NCI-H1694 (cell line): ENCODE data around the gene TEX11.
A peak's percentile ranks its signal among the peaks of the same experiment; 100 is the strongest.
"Not testable (repeated sequence)": the region's sequence is repeated elsewhere in the genome, so short reads cannot be mapped to it uniquely, and the experiment has no call there.

Experiments used
- DNase-seq: peaks from one replicate; lab custom pipeline; 2025; lab: John Stamatoyannopoulos, UW

The TEX11 gene

DNA sequence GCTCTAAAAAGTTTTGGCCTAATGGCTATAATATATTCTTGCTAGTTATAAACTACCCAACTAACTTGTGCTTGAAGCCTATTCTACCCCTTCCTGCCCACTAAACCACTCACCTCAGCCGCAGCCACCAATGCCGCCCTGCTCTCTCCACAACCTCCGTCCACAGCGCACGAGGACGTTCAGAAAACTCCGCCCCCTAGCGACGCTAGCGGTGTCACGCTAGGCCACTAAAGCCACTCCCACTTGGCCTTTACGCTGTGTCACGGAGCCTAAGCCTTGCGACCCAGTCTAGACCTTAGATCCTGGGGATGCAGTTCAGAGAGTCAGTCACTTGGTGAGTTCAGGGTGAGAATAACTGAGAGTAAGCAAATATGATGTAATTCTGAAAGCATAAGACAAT lies at the start of gene TEX11:
Gene TEX11, minus strand, starts transcription at position 171 of the 400 bp plus-strand sequence. CDS start 922 bp downstream, outside the sequence.
- no peak for DNase-seq

GRCh38 chrX:70954871-70955270 lies 46.4 kb upstream of the TEX11 start:
- no peak for DNase-seq

GRCh38 chrX:70924294-70924911 lies 15.9 kb upstream of the TEX11 start:
- no peak for DNase-seq

DNA sequence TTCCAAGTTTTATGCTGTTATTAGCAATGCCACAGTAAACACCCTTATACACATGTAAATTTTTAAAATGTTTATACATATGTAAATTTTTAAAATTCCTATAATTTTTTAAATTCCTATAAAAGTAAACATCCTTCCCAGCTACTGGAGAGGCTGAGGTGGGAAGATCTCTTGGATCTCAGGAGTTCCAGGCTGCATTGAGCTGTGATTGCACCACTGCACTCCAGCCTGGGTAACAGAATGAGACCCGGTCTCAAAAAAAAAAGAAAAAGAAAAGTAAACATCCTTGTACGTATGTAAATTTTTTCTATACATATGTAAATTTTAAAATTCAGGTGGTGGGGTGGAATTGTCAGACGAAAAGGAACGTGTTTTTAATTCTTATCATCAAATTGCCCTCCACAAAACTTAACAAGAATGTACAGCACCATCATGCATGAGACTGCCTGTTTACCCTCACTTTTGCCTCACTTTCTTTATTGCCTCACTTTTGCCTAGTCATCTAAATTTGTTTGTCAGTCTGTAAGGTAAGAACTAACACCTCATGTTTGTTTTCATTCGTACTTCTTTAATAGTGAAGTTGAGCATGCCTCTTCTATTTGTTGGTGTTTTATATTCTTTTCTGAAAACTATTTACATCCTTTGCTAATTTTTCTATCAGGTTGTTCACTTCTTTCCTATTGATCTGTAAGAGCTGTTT lies 14.4 kb upstream of the TEX11 start:
- no peak for DNase-seq

GRCh38 chrX:70921709-70922352 lies 13.3 kb upstream of the TEX11 start:
- no peak for DNase-seq

DNA sequence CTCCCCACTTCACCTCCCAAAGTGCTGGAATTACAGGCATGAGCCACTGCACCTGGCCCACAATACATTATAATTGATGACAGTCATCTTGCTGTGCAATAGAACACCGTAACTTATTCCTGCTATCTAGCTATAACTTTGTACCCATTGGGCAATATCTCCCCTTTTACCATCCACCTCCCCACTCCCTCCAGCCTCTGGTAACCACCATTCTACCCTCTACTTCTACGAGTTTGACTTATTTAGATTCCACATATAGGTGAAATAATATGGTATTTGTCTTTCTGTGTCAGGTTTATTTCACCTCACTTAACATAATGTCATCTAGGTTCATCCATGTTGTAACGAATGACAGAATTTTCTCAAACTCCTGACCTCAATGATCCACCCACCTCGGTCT lies 8.2 kb upstream of the TEX11 start:
- DNase-seq = no peak

GRCh38 chrX:70907900-70908299 lies 611 bp downstream of the TEX11 start:
- no peak for DNase-seq

- no peak for DNase-seq
Observed at GRCh38 chrX:70901465-70901864, 7.0 kb downstream of the TEX11 start.

DNA sequence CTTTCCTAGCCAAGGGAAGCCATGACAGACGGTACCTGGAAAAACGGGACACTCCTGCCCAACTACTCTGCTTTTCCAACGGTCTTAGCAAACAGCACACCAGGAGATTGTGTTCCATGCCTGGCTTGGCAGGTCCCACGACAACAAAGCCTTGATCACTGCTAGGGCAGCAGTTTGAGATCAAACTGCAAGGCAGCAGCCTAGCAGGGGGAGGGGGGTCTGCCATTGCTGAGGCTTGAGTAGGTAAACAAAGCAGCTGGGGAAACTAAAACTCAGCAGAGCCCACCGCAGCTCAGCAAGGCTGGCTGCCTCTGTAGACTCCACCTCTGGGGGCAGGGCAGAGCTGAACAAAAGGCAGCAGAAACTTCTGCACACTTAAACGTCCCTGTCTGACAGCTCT lies 18.1 kb downstream of the TEX11 start:
- DNase-seq = not testable (repeated sequence)

GRCh38 chrX:70878902-70879301 lies 29.6 kb downstream of the TEX11 start:
- no peak for DNase-seq

DNA sequence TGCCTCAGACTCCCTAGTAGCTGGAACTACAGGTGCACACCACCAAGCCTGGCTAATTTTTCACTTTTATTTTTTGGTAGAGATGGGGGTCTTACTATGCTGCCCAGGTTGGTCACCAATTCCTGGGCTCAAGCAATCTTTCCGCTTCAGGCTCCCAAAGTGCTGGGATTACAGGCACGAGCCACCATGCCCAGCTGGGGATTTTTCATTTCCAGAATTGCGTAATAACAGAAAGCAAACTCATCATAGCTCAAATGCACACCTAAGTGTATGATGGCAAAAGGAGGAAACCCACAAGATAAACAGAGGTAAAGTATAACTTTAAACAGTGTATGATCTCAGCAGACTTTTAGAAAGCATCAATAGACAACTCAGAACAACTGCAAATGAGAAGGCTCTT lies 56.2 kb downstream of the TEX11 start:
- DNase-seq = no peak

GRCh38 chrX:70844081-70844480 lies 64.4 kb downstream of the TEX11 start:
- DNase-seq = not testable (repeated sequence)

- not testable (repeated sequence) for DNase-seq
Observed at GRCh38 chrX:70843620-70844019, 64.9 kb downstream of the TEX11 start.

GRCh38 chrX:70834589-70834988 lies 73.9 kb downstream of the TEX11 start:
- no peak for DNase-seq

GRCh38 chrX:70826715-70827114 lies 81.8 kb downstream of the TEX11 start:
- peak; percentile 1 for DNase-seq

DNA sequence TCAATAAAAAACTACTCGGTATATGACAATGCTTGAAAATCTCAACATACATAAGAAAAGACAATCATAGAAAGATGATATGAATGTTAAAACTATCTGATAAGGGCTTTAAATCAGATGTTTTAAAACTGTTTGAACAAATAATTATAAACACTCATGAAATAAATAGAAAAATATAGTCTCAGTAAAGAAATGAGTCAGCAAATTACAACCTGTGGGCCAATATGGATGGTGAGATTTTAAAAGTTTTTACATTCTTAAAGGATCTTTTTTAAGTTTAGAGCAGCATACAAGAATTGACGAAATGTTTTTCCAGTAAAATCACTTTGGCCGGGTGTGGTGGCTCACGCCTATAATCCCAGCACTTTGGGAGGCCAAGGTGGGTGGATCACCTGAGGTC lies 83.1 kb downstream of the TEX11 start:
- DNase-seq = no peak

DNA sequence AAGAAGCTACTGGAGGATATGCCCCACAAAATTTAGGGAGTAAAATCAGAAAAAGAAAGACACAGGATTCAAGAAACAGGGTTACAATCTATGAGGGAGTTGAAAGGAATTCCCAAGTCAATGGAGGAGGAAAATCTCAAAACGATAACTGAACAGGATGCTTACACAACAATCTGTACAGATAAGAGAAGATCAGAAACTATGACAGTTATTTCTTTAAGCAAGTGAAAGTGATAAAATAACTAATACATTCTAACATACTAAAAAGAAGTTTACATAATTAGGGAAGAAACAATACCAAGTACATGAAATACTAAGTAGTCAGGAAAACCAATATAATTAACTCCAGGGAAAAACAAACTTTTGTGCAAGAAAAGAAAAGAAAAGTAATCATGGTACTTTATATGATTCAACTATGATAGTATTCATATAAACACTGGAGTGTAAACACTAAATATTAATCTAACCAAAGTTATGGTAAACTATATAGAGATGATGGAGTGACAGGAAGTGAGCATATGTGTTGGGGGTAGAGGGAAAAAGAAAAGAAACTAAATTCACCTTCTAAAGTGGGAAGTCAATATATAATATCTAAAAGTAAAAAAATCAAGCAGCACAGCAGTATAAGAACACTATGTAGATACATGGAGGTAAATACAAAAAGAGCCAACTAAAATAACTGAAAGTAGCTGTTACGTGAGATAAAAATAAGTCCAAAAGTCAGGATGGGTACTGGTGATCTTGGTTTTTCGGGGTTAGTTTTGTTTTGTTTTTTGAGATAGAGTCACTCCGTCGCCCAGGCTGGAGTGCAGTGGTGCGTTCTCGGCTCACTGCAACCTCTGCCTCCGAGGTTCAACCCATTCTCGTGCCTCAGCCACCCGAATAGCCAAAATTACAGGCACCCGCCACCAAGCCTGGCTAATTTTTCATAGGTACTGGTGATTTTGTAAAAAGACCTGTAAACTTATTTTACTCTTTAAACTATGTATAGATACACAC lies 99.3 kb downstream of the TEX11 start:
- DNase-seq = no peak

DNA sequence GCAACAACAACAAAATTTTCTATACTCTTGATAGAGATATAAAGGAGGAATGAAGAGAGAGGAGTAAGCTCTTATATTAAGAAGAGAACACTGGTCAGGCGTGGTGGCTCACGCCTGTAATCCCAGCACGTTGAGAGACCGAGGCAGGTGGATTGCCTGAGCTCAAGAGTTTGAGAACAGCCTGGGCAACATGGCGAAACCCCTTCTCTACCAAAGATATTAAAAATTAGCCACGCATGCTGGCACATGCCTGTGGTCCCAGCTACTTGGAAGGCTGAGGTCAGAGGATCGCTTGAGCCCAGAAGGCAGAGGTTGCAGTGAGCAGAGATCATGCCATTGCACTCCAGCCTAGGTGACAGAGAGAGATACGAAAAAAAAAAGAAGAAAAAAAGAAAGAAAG lies 102.4 kb downstream of the TEX11 start:
- DNase-seq = no peak

GRCh38 chrX:70796742-70797141 lies 111.8 kb downstream of the TEX11 start:
- DNase-seq = not testable (repeated sequence)

GRCh38 chrX:70774223-70774622 lies 134.3 kb downstream of the TEX11 start:
- no peak for DNase-seq

DNA sequence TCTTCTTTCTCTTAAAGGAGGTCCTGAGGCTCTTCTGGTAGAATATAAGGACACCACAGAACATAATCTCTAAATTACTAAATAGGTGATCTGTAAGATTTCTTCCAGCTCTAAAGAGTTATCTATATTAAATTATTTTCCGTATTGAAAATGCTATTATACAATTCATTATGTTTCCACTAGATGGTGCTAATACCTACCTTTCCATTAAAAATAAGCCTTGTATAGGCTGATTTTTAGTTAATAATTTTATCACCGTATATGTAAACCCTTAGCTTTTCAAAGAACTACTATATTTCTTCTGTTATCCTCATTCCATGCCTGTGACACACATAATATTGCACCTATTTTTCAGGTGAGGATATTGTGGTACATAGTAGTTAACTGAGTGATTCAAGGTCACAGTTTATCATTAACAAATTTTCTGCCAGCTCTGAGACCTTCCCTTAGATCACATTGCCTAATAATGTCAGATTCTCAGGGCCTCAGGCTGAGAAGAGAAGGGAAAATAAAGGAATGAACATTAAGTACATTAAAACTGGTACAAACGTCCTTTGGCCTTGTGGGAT lies 138.8 kb downstream of the TEX11 start:
- DNase-seq = peak; percentile 12

- no peak for DNase-seq
Observed at GRCh38 chrX:70762285-70762684, 146.2 kb downstream of the TEX11 start.
